8988T (cell line): Measurements from ENCODE around the gene SALL2.

Experiments used
- DNase-seq: peaks from one replicate; pipeline ENCODE4 v3.0.0; 2011

Gene SALL2

GRCh38 chr14:21476523-21476924, 49.6 kb downstream of the SALL2 start:
- peak; percentile 24 for DNase-seq

GRCh38 chr14:21475767-21476522, 50.2 kb downstream of the SALL2 start:
- DNase-seq, result no peak
